Duodenal mucosa (tissue), 2 donors: ENCODE data around the gene NABP1.

ENCODE experiments used
- H3K27ac ChIP-seq: one replicate; pipeline ENCODE4 v1.7.0; 2013; ENCODE audit warnings: low read depth, low read length
- H3K27me3 ChIP-seq, 2 donors: one replicate each; pipeline ENCODE4 v1.7.0; 2013; ENCODE audit warnings: low read length in 2 of 2, control low read depth in 1 of 2; ENCODE audit not compliant: insufficient read depth in 2 of 2, control insufficient read depth in 1 of 2
- H3K36me3 ChIP-seq, 2 donors: one replicate each; pipeline ENCODE4 v1.7.0; 2013; ENCODE audit warnings: low read length in 2 of 2, control low read depth in 1 of 2; ENCODE audit not compliant: insufficient read depth in 2 of 2, control insufficient read depth in 1 of 2
- H3K4me1 ChIP-seq, 2 donors: one replicate each; pipeline ENCODE4 v1.7.0; 2013; ENCODE audit warnings: low read length in 2 of 2, control low read depth in 1 of 2; ENCODE audit not compliant: insufficient read depth in 2 of 2, control insufficient read depth in 1 of 2
- H3K4me3 ChIP-seq, 2 donors: one replicate each; pipeline ENCODE4 v1.7.0; 2013; ENCODE audit warnings: low read length in 2 of 2, low read depth in 1 of 2
- H3K9ac ChIP-seq, 2 donors: one replicate each; pipeline ENCODE4 v1.7.0; 2013; ENCODE audit warnings: low read length in 2 of 2, low read depth in 1 of 2
- H3K9me3 ChIP-seq, 2 donors: one replicate each; pipeline ENCODE4 v1.7.0; 2013; ENCODE audit warnings: low read length in 2 of 2, control low read depth in 1 of 2; ENCODE audit not compliant: control insufficient read depth in 1 of 2

NABP1 gene

DNA sequence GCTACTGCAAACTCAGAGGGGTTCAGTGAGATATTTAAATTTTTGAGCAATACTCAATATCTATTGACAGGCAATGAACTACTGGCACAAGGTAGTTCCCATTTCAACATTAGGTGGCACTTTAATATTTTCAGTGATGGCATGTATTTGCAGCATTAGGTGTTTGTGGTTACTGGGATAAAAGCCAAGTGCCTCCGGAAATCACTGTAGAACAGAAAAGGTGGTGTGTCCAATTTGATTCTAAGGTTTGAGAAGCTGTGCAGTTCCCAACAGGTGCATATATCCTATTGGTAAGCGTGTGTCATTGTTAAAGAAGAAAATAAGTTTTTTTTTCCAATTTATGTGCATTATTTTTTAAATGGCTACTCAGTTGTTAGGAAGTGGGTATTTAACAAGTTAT, 41.3 kb downstream of the NABP1 start:
- Histone ChIP-seq H3K4me3 (no peak overlapping the region), H3K36me3 (no peaks in the 10 kb centered on the region), H3K9ac (no peak overlapping the region), H3K27me3 (no peaks in the 10 kb centered on the region), H3K4me1 (no peaks in the 10 kb centered on the region), H3K27ac (no peak overlapping the region), H3K9me3 (no peaks in the 10 kb centered on the region)

DNA sequence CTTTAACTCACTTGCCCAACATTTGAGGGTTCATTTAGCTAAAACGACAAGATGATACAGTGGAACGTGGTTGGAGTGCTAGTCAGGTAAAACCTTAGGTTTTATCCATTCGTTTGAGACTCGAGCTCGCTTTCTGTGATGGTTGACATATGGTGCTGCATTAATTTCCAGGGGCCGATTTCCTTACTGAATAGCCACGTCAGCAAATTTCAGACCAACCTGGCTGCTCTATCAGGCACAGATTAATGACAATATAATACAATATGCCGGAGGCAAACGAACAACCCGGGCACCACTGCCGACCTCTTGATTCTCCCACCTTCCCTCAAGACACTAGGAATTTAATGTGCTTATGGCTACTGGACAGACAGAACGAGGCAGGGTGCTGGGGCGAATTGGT, 42.0 kb downstream of the NABP1 start:
- no peak overlapping the region for H3K27ac ChIP-seq
- H3K27me3 ChIP-seq: no peaks in the 10 kb centered on the region
- no peaks in the 10 kb centered on the region for H3K36me3 ChIP-seq
- H3K9me3 ChIP-seq: no peaks in the 10 kb centered on the region
- no peaks in the 10 kb centered on the region for H3K4me1 ChIP-seq
- no peak overlapping the region for H3K4me3 ChIP-seq
- no peak overlapping the region for H3K9ac ChIP-seq

DNA sequence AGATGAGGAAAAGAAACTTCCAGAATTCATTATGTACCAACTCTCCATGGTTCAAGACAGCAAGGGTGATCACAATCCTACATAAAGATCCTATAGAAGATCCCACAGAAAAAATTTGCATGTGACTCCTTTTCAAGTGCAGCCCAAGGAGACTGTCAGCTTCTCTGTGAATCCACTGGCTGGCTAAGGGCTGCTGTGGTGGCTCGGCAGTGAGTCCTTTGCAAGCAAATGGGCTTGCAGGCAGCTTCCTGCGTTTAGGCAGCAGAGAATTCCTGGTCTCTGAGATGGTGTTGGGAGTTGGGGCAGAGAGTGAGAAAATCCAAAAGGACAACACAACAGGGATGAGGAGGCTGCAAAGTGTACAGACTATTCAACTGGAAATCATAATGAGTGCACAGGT, 43.4 kb downstream of the NABP1 start:
- Histone ChIP-seq H3K4me1 (no peaks in the 10 kb centered on the region), H3K27me3 (no peaks in the 10 kb centered on the region), H3K9ac (no peak overlapping the region), H3K36me3 (no peaks in the 10 kb centered on the region), H3K27ac (no peak overlapping the region), H3K9me3 (no peaks in the 10 kb centered on the region), H3K4me3 (no peak overlapping the region)

DNA sequence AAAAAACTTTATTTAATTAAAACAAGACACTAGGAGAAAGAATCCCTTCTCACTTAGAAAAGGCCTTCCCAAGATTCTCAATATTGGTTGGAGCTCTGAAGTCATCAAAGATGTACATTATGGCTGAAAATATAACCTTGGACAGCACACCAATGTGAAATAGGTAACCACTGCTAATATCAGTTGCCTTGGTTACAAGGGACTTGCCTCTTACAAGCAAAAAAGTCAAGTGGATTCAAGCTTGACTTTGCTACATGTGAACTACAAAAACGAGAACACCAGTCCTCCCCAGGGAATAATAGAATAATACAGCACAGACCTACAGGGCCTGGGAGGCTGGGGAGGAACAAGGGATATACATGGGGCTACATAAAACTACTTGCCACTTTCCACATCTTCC, 46.1 kb downstream of the NABP1 start:
- H3K9ac ChIP-seq: no peak overlapping the region
- H3K27me3 ChIP-seq: no peaks in the 10 kb centered on the region
- no peaks in the 10 kb centered on the region for H3K9me3 ChIP-seq
- H3K4me1 ChIP-seq: peaks cover 0 to 8% of the 10 kb centered on the region in 2 donors
- H3K27ac ChIP-seq: no peak overlapping the region
- no peaks in the 10 kb centered on the region for H3K36me3 ChIP-seq
- H3K4me3 ChIP-seq: no peak overlapping the region

DNA sequence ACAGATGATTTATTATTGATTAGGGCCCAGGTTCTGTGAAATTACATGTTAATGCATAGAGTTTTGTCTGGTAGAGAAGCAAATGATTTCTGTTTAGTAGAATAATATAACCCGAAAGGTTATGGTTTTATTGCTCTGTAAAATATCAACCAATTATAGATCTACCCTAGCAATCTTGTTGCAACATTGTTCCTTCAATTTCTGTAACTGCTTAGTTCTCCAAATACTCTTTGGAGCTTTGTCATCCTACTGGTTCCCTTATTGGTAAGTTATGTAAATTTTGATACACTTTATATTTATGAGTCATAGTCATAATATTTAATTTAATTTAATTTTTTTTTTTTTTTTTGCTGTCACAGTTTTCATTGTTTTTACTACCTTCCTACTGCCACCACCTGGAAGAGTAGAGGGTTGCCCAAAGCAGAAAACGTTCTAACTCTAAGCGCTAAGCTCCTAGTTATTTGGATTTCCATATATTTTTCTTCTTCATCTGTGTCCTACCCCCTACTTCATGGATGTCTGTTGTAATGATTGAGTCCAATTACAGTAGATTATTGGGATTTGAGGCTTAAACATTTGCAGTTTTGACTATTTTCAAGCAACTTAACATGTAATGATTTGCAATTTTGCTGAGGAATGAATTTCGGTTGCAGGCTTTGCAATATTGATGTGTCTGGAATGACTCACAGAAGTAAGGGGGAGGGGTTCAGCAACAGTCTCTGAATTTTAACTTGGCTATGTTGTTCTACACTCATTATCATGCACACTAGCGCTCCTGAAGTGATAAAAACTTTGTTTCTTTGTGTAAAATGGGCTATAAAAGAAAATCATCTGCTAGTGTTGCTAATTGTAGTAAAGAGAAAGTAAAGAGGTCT, 51.1 kb downstream of the NABP1 start:
- Histone ChIP-seq H3K27ac (no peak overlapping the region), H3K4me3 (peak overlapping the region in 1 of 2 donors; percentile 22), H3K4me1 (peaks cover 0 to 13% of the 10 kb centered on the region in 2 donors), H3K9me3 (no peaks in the 10 kb centered on the region), H3K36me3 (no peaks in the 10 kb centered on the region), H3K9ac (no peak overlapping the region), H3K27me3 (peaks cover 0 to 3% of the 10 kb centered on the region in 2 donors)

DNA sequence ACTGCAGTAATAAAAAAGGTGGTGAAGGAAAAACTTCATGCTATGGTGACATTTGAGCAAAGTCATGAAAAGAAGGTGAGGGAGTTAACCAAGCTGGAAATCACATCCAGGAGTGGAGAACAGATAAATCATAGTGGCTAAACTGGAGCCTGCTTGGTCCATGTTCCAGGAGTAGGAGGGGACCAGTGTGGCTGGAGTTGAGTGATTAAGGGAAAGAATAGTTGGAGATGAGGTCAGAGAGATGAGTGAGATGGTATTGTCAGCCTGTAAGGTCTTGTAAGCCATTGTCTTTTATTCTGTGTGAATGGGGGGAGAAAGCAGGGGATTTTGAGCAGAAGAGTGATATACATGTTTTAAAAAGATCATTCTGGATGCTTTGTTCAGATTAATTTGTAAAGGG, 52.3 kb downstream of the NABP1 start:
- Histone ChIP-seq H3K27me3 (peaks cover 0 to 3% of the 10 kb centered on the region in 2 donors), H3K4me1 (peaks cover 0 to 13% of the 10 kb centered on the region in 2 donors), H3K9ac (no peak overlapping the region), H3K9me3 (no peaks in the 10 kb centered on the region), H3K27ac (no peak overlapping the region), H3K4me3 (no peak overlapping the region), H3K36me3 (no peaks in the 10 kb centered on the region)
